ENCODE data around the gene PLCH1. TPM values are rescaled to one million over a fixed set of nuclear protein-coding genes. Genes with fewer than 3 reads are reported as not detected.

PLCH1 gene
- total RNA-seq, 1 experiment from 2014 or later = 1.4 TPM

DNA sequence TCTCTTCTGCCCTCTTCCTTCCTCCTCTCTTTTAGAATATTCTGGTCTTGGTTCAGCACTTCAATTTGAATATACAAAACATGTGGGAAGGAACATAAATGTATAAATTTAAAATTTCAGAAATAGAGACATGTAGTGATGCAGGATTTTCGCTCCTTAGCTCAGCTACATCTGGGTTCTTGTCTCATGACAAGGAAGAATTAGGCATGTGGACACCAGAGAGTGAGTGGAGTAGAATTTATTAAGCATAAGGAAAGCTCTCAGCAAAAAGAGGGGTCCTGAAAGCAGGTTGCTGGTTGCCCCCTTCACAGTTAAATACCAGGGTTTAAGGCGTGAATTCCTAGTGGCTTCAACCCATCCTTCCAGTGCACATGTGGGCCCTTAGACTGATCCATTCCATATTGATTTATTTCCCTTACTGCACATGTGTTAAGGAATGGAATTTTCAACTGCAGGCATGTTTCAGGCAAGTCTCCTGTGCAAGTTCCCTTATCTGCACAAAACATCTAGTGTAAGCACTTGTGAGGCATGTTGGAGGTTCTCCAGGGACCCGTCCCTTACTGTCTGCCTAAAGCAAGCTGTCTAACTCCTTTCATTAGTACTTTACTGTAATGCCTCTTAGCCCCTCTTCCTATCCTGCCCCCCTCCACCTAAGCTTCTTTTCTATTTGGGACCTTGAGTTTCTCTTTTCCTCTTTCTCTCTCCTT lies 318.2 kb downstream of the PLCH1 start:
- Histone ChIP-seq H3K79me2 (ENCODE audit: low read depth) (no peaks in the 10 kb centered on the region), H3K9me2 (ENCODE audit: insufficient read depth) (no peaks in the 10 kb centered on the region), H3K4me1 (replicated peaks; ENCODE audit: insufficient read depth) (peaks cover 35% of the 10 kb centered on the region), H4K20me1 (ENCODE audit: insufficient read depth) (no peaks in the 10 kb centered on the region), H3K27me3 (ENCODE audit: insufficient read depth, low read depth) (no peaks in the 10 kb centered on the region), H3K9me3 (ENCODE audit: insufficient read depth, low read depth) (peaks cover 19% of the 10 kb centered on the region; the same call in 1 of the 2 replicates), H3K36me3 (ENCODE audit: low read depth) (no peaks in the 10 kb centered on the region), H3K4me2 (no peak overlapping the region), H3K4me3 (no peak overlapping the region), H3K27ac (no peak overlapping the region), H3F3A (ENCODE audit: insufficient read depth, low read depth) (peaks cover 30% of the 10 kb centered on the region), H2AFZ (no peak overlapping the region)
- BruUV-seq (replicated peaks) = no TSS peak
- ChIA-PET CTCF (no interaction called here), POLR2A (ENCODE audit: unreplicated experiment) (no interaction called here)
- intact Hi-C loops (cut with micrococcal nuclease; ENCODE audit: unreplicated experiment) = no loop called here
- TF ChIP-seq CTCF (conservative IDR thresholded peaks at IDR 0.05) = no peak
- no peak for TF ChIP-seq EZH2 (IDR thresholded peaks at IDR 0.05; ENCODE audit: low read depth)
- DNase-seq = no peak

- no TSS peak for BruUV-seq (replicated peaks)
- H3K4me2 ChIP-seq = no peak overlapping the region
- intact Hi-C loops (cut with micrococcal nuclease; ENCODE audit: unreplicated experiment) = no loop called here
- no peaks in the 10 kb centered on the region for H3K79me2 ChIP-seq (ENCODE audit: low read depth)
- TF ChIP-seq CTCF (conservative IDR thresholded peaks at IDR 0.05) = no peak
- no peak for TF ChIP-seq EZH2 (IDR thresholded peaks at IDR 0.05; ENCODE audit: low read depth)
- H2AFZ ChIP-seq = no peak overlapping the region
- H4K20me1 ChIP-seq (ENCODE audit: insufficient read depth) = no peaks in the 10 kb centered on the region
- peaks cover 35% of the 10 kb centered on the region for H3K4me1 ChIP-seq (replicated peaks; ENCODE audit: insufficient read depth)
- no peaks in the 10 kb centered on the region for H3K9me2 ChIP-seq (ENCODE audit: insufficient read depth)
- POLR2A ChIA-PET (ENCODE audit: unreplicated experiment) = no interaction called here
- no peak overlapping the region for H3K27ac ChIP-seq
- DNase-seq = no peak
- no peaks in the 10 kb centered on the region for H3K27me3 ChIP-seq (ENCODE audit: insufficient read depth, low read depth)
- no peak overlapping the region for H3K4me3 ChIP-seq
- peaks cover 30% of the 10 kb centered on the region for H3F3A ChIP-seq (ENCODE audit: insufficient read depth, low read depth)
- no peaks in the 10 kb centered on the region for H3K36me3 ChIP-seq (ENCODE audit: low read depth)
- peaks cover 19% of the 10 kb centered on the region; the same call in 1 of the 2 replicates for H3K9me3 ChIP-seq (ENCODE audit: insufficient read depth, low read depth)
- CTCF ChIA-PET = no interaction called here
Measured at GRCh38 chr3:155425396-155425795, 319.5 kb downstream of the PLCH1 start.

DNA sequence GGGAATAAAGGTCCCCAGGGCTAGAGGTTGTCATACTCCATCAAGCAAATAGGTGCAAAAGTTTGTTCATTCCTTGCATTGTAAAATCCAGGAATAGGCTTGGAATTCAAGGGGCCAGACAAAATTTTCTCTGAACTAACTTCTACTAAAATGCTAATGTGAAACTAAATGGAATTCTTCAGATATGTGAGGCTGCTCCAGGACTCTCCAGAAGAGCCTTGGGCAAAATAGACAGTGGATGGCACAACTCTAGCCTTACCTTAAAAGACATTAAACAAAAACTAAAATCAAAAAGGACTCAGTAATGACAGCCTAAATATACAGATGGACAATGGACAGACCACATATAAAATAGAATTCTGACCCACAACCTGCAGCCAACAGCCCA lies 320.6 kb downstream of the PLCH1 start:
- peak overlapping the region; percentile 77 for H3K4me2 ChIP-seq
- no peaks in the 10 kb centered on the region for H3K9me2 ChIP-seq (ENCODE audit: insufficient read depth)
- peaks cover 30% of the 10 kb centered on the region for H3F3A ChIP-seq (ENCODE audit: insufficient read depth, low read depth)
- no peak for DNase-seq
- TF ChIP-seq EZH2 (IDR thresholded peaks at IDR 0.05; ENCODE audit: low read depth) (no peak), CTCF (conservative IDR thresholded peaks at IDR 0.05) (no peak)
- peaks cover 19% of the 10 kb centered on the region; the same call in 1 of the 2 replicates for H3K9me3 ChIP-seq (ENCODE audit: insufficient read depth, low read depth)
- no peaks in the 10 kb centered on the region for H3K36me3 ChIP-seq (ENCODE audit: low read depth)
- no peaks in the 10 kb centered on the region for H3K27me3 ChIP-seq (ENCODE audit: insufficient read depth, low read depth)
- no peak overlapping the region; the same call in 1 of the 2 replicates for H2AFZ ChIP-seq
- ChIA-PET CTCF (no interaction called here), POLR2A (ENCODE audit: unreplicated experiment) (no interaction called here)
- H4K20me1 ChIP-seq (ENCODE audit: insufficient read depth) = no peaks in the 10 kb centered on the region
- intact Hi-C loops (cut with micrococcal nuclease; ENCODE audit: unreplicated experiment) = no loop called here
- peaks cover 35% of the 10 kb centered on the region for H3K4me1 ChIP-seq (replicated peaks; ENCODE audit: insufficient read depth)
- no TSS peak for BruUV-seq (replicated peaks)
- H3K27ac ChIP-seq = peak overlapping the region; percentile 47
- peak overlapping the region; percentile 24; the same call in 1 of the 2 replicates for H3K4me3 ChIP-seq
- no peaks in the 10 kb centered on the region for H3K79me2 ChIP-seq (ENCODE audit: low read depth)
